SU-DHL-6 (cell line): ENCODE results near the gene SHC2.

Source experiments
- H2AFZ ChIP-seq: fragments of 200-600 bp; sonication (generic); 2 replicates; pipeline ENCODE4 v1.6.1; 2014; ENCODE audit warnings: low read depth, mild to moderate bottlenecking, moderate library complexity, mixed read lengths, antibody characterized with exemption, low read length; ENCODE audit not compliant: severe bottlenecking
- H3F3A ChIP-seq: fragments of 200-600 bp; shearing (Covaris generic); 2 replicates; pipeline ENCODE4 v1.6.0; 2016; ENCODE audit warnings: antibody characterized with exemption, mild to moderate bottlenecking; ENCODE audit not compliant: insufficient read depth
- H3K27ac ChIP-seq: fragments of 200-600 bp; sonication (generic); 2 replicates; pipeline ENCODE4 v1.5.1; 2016; ENCODE audit warnings: low read depth, mild to moderate bottlenecking, low read length, moderate library complexity, mixed read lengths
- H3K27me3 ChIP-seq: fragments of 200-600 bp; sonication (generic), shearing (Covaris generic); 2 replicates; pipeline ENCODE4 v1.6.0; 2014; ENCODE audit warnings: mild to moderate bottlenecking, low read length
- H3K36me3 ChIP-seq: fragments of 200-600 bp; sonication (generic); 2 replicates; pipeline ENCODE4 v1.6.1; 2014; ENCODE audit warnings: mild to moderate bottlenecking, low read length, mixed read lengths
- H3K4me2 ChIP-seq: fragments of 300-600, 200-600 bp; shearing (Covaris generic), sonication (generic); 2 replicates; pipeline ENCODE4 v1.6.0; 2014; ENCODE audit warnings: low read length, low read depth, mild to moderate bottlenecking; ENCODE audit not compliant: poor library complexity, severe bottlenecking
- H3K4me3 ChIP-seq: fragments of 200-600 bp; sonication (generic); 2 replicates; pipeline ENCODE4 v1.5.1; 2014; ENCODE audit warnings: antibody characterized with exemption, low read length, mild to moderate bottlenecking, mixed read lengths; ENCODE audit not compliant: insufficient read depth, poor library complexity, severe bottlenecking
- H3K79me2 ChIP-seq: fragments of 200-600 bp; sonication (generic); 2 replicates; pipeline ENCODE4 v1.6.1; 2014; ENCODE audit warnings: mild to moderate bottlenecking, low read length, moderate library complexity; ENCODE audit not compliant: insufficient read depth
- H3K9ac ChIP-seq: fragments of 200-600 bp; sonication (generic); 2 replicates; pipeline ENCODE4 v1.7.0; 2014; ENCODE audit warnings: mild to moderate bottlenecking, low read length
- H3K9me2 ChIP-seq: fragments of 200-600 bp; sonication (generic); replicated peaks from 2 replicates; pipeline ENCODE4 v1.6.1; 2014; ENCODE audit warnings: low read length; ENCODE audit not compliant: insufficient read depth
- H3K9me3 ChIP-seq: fragments of 200-600 bp; sonication (generic); 2 replicates; pipeline ENCODE4 v1.6.1; 2014; ENCODE audit warnings: low read length, mixed read lengths; ENCODE audit not compliant: insufficient read depth
- H4K20me1 ChIP-seq: fragments of 200-600 bp; sonication (generic); 2 replicates; pipeline ENCODE4 v1.6.1; 2014; ENCODE audit warnings: low read depth, mild to moderate bottlenecking, antibody characterized with exemption, low read length, moderate library complexity, mixed read lengths
- EZH2phosphoT487 ChIP-seq: fragments of 200-600 bp; sonication (generic), shearing (Covaris generic); conservative IDR thresholded peaks from 2 replicates; pipeline ENCODE4 v1.6.1; 2018; ENCODE audit warnings: mild to moderate bottlenecking, antibody characterized with exemption, low read length, moderate library complexity, mixed read lengths
- TF ChIP-seq, protein P1 (sequence below): fragments of 200-600 bp; sonication (generic); IDR thresholded peaks from one replicate; pipeline ENCODE4 v1.5.1; 2017; ENCODE audit warnings: antibody characterized with exemption, mild to moderate bottlenecking, low read length, moderate library complexity; ENCODE audit not compliant: insufficient read depth, poor library complexity, severe bottlenecking

The SHC2 gene

DNA sequence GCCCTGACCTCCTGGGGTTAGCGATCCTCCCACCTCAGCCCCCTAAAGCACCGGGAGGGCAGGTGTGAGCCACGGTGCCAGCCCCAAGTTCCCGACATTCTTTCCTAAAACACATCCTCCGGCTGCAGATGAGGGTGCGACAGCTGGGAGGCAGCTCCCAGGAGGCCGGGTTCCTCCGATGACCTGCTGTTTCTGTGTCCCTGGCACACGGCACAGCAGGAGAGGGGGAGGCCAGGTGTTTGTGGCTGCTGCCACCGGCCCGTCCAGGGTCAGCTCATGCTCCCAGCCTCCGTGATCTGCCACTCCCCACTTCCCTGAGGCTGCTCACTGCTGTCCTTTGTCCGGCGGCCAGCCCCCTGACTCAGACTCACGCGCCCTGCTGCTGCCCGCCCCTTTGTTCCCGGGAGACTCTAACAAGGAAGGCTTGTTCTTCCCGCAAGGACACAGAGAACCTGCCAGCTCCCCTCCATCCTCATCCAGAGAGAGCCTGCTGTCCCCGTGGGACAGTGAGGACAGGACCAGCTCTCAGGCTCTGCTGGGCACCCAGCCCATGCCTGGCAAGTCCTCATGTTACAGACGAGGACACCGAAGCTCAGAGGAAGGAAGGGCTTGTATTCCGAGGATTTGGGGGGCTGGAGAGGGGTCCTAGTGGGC, 24.9 kb upstream of the SHC2 start:
- Histone ChIP-seq H3K27ac (no peak overlapping the region), H3K9me3 (peaks cover 7% of the 10 kb centered on the region; the same call in 1 of the 2 replicates), H3K9ac (no peak overlapping the region), H3K9me2 (no peaks in the 10 kb centered on the region), H3K79me2 (no peaks in the 10 kb centered on the region), H4K20me1 (no peaks in the 10 kb centered on the region), H3K4me2 (no peak overlapping the region), H3K4me3 (no peak overlapping the region), H3K36me3 (no peaks in the 10 kb centered on the region), H3K27me3 (no peaks in the 10 kb centered on the region), H2AFZ (no peak overlapping the region), H3F3A (peaks cover 10% of the 10 kb centered on the region)
- TF ChIP-seq, protein P1, sequence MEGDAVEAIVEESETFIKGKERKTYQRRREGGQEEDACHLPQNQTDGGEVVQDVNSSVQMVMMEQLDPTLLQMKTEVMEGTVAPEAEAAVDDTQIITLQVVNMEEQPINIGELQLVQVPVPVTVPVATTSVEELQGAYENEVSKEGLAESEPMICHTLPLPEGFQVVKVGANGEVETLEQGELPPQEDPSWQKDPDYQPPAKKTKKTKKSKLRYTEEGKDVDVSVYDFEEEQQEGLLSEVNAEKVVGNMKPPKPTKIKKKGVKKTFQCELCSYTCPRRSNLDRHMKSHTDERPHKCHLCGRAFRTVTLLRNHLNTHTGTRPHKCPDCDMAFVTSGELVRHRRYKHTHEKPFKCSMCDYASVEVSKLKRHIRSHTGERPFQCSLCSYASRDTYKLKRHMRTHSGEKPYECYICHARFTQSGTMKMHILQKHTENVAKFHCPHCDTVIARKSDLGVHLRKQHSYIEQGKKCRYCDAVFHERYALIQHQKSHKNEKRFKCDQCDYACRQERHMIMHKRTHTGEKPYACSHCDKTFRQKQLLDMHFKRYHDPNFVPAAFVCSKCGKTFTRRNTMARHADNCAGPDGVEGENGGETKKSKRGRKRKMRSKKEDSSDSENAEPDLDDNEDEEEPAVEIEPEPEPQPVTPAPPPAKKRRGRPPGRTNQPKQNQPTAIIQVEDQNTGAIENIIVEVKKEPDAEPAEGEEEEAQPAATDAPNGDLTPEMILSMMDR: no peak
- no peak for TF ChIP-seq EZH2phosphoT487

DNA sequence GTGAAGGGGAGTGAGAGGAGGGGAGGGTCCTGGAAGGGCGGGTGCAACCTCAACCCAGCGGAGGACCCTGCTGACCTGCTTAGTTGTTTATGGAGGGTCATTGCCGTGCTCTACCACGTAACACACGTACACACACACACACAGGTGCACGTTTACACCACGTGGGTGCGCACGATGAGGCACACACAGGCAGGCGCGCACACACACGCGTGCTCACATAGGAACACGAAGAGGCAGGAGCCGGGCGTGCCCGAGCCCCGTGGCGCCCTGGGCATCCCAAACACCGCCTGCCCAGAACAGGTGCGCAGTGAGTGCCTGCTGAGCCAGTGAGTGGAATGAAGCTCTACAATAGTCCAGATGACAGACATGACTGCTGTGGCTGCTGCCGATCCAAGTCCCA, 24.2 kb upstream of the SHC2 start:
- no peak overlapping the region for H3K9ac ChIP-seq
- no peaks in the 10 kb centered on the region for H3K9me2 ChIP-seq
- no peak overlapping the region for H3K27ac ChIP-seq
- no peaks in the 10 kb centered on the region for H3K79me2 ChIP-seq
- peaks cover 11% of the 10 kb centered on the region for H3F3A ChIP-seq
- no peak overlapping the region for H3K4me2 ChIP-seq
- no peaks in the 10 kb centered on the region for H3K36me3 ChIP-seq
- no peak overlapping the region for H3K4me3 ChIP-seq
- H4K20me1 ChIP-seq: no peaks in the 10 kb centered on the region
- H3K9me3 ChIP-seq: peaks cover 13% of the 10 kb centered on the region; the same call in 1 of the 2 replicates
- no peak overlapping the region for H2AFZ ChIP-seq
- no peaks in the 10 kb centered on the region for H3K27me3 ChIP-seq
- TF ChIP-seq, protein P1: no peak
- no peak for TF ChIP-seq EZH2phosphoT487

DNA sequence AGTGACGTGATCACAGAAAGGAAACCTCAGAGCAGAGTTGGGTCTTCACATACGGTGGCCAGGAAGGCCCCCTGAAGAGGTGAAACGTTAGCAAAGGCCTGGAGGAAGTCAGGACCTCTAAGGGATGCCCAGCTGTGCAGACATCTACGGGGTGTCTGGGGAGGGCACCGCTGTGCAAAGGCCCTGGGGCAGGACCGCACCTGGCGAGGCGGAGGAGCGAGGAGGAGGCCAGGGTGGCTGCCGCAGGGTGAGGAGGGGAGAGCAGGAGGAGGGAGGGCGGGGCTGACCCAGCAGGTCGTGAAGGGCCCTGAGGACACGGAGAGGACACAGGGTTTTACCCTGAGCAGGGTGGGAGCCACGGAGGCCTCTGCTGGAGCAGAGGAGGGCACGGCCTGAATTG, 23.7 kb upstream of the SHC2 start:
- TF ChIP-seq EZH2phosphoT487: no peak
- TF ChIP-seq, protein P1: no peak
- H3K79me2 ChIP-seq: no peaks in the 10 kb centered on the region
- H2AFZ ChIP-seq: no peak overlapping the region
- H3K36me3 ChIP-seq: no peaks in the 10 kb centered on the region
- no peak overlapping the region for H3K9ac ChIP-seq
- H3K27me3 ChIP-seq: no peaks in the 10 kb centered on the region
- peaks cover 16% of the 10 kb centered on the region; the same call in 1 of the 2 replicates for H3K9me3 ChIP-seq
- H3K27ac ChIP-seq: no peak overlapping the region
- no peaks in the 10 kb centered on the region for H3K9me2 ChIP-seq
- no peak overlapping the region for H3K4me3 ChIP-seq
- peaks cover 11% of the 10 kb centered on the region for H3F3A ChIP-seq
- no peak overlapping the region for H3K4me2 ChIP-seq
- no peaks in the 10 kb centered on the region for H4K20me1 ChIP-seq
